ENCODE data around the gene ITGB1BP1.

GRCh38 chr2:9392898-9393765 lies 30.2 kb downstream of the ITGB1BP1 start:
- no peak for TF ChIP-seq EZH2 (IDR thresholded peaks at IDR 0.05)
- TF ChIP-seq CTCF (IDR thresholded peaks at IDR 0.05) = no peak

Measured in neural progenitor cell (in vitro differentiated cells).